22Rv1 (cell line): ENCODE measurements around the gene FAM131C.

Source experiments
- CTCF ChIP-seq: fragments of 450-650 bp; IDR thresholded peaks from 2 replicates; pipeline ENCODE4 v1.5.1; 2017; ENCODE audit warnings: mild to moderate bottlenecking
- ZFX ChIP-seq: fragments of 450-650 bp; IDR thresholded peaks from 2 replicates; pipeline ENCODE4 v1.6.1; 2017; ENCODE audit warnings: antibody characterized with exemption, borderline replicate concordance

- no peak for TF ChIP-seq CTCF
- TF ChIP-seq ZFX: no peak
These were observed 25.5 kb downstream of the FAM131C start for GRCh38 chr1:16047791-16048475.
